ENCODE results near the gene HPS4.

HPS4 gene

DNA sequence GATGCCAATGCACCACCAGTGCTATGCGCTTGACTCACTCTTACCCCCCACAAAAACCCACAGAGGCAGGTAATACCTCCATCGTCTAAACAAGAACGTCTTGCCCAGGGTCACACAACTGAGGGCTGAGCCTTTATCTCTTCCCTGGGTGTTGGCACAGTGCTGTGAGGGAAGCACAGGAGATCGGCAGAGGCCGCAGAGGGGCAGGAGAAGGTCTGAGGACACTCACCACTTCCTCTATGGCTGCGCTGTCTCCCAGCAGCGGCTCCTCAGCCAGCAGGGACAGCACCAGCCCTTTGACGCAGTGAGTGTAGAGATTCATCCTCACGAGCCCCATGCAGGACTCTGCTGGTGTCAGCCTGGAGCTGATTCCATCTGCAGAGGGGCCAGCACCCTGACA is 19.9 kb downstream of the HPS4 start:
- DNase-seq = peak in 1 of 2 donors; percentile 20

DNA sequence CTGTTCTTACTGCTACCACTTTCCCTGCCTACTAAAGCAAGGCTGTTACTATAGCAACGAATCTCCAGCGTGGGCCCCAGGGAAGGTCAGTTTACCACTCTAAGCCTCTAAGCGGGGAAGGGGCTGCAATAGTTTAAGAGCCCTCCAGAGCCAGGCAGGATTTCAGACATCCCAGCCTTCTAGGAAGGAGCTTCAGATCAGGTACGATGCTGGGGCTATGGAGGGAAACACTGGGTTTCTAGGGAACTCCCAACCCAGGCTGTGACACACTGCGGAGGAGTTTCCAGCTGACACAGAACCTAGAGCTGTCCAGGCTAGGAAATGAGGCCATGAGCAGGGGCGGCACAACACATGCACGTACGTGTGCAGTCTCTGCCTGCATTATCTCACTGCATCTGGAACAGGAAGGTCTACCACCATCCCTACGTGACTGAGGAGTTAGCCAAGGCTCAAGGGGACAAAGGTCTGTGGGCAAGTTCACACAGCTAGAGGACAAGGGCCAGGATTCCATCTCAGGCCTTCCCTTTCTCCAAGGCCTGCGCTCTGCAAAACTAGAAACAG is 20.4 kb downstream of the HPS4 start:
- peak in 1 of 2 donors; percentile 16 for DNase-seq

- DNase-seq = no peak
Measured at GRCh38 chr22:26462641-26463040, 20.9 kb downstream of the HPS4 start.

GRCh38 chr22:26462051-26462450 is 21.5 kb downstream of the HPS4 start:
- no peak for DNase-seq

GRCh38 chr22:26461188-26461810 is 22.3 kb downstream of the HPS4 start:
- DNase-seq = peak; percentile 15 to 25

- no peak for DNase-seq
Measured at GRCh38 chr22:26460202-26460601, 23.4 kb downstream of the HPS4 start.

- no peak for DNase-seq
Measured at GRCh38 chr22:26457661-26458272, 25.8 kb downstream of the HPS4 start.

GRCh38 chr22:26453812-26454500 is 29.6 kb downstream of the HPS4 start:
- DNase-seq = no peak

- no peak for DNase-seq
Measured at GRCh38 chr22:26453216-26453615, 30.4 kb downstream of the HPS4 start.

- no peak for DNase-seq
Measured at GRCh38 chr22:26452236-26453016, 31.2 kb downstream of the HPS4 start.

DNA sequence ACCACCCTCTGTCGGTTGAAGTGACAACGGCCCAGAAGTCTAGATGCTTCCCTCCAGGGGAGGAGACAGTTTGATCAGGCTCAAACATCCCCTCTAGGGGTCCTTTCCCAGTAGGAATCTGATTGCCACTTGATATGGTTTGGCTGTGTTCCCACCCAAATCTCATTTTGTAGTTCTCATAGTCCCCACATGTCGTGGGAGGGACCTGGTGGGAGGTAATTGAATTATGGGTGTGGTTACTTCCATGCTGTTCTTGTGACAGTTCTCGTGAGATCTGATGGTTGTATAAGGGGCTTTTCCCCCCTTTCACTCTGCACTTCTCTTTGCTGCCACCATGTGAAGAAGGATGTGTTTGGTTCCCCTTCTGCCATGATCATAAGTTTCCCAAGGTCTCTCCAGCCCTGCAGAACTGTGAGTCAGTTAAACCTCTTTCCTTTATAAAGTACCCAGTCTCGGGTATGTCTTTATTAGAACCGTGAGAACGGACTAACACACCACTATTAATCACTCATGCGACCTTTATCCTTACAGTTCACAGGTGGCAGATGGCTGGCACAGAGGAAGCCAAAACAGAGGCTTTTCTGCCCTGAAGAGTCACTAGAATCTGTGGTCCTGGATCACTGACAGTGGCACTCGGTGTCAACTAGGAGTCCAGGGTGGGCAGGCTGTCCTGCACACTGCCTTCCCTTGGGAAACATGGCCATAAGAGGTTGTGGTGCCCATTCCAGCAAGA is 33.0 kb downstream of the HPS4 start:
- peak in 1 of 2 donors; percentile 14 for DNase-seq

GRCh38 chr22:26448941-26449340 is 34.6 kb downstream of the HPS4 start:
- no peak for DNase-seq

DNA sequence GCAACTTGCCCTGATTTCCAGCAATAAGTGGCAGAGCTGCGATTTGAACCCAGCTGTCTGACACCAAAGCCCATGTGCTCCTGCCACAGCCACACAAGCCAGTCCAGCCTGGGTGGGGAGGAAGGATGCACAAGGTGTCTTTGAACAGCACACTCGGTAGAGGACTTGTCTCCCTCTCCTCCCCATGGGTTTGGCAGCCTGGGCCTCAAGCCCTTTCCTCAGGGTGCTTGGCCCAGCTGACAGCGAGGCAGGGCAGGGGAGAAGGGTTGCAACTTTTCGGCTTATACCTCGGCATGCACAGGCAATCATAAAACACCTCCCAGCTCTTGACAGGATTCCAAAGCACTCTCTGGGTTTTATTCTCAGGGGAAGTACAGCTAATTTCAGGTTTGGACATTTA is 35.2 kb downstream of the HPS4 start:
- no peak for DNase-seq

- no peak for DNase-seq
Measured at GRCh38 chr22:26447584-26448329, 35.8 kb downstream of the HPS4 start.

GRCh38 chr22:26446808-26447515 is 36.6 kb downstream of the HPS4 start:
- no peak for DNase-seq

GRCh38 chr22:26445577-26446275 is 37.9 kb downstream of the HPS4 start:
- DNase-seq = no peak

GRCh38 chr22:26444777-26445176 is 38.8 kb downstream of the HPS4 start:
- no peak for DNase-seq

DNA sequence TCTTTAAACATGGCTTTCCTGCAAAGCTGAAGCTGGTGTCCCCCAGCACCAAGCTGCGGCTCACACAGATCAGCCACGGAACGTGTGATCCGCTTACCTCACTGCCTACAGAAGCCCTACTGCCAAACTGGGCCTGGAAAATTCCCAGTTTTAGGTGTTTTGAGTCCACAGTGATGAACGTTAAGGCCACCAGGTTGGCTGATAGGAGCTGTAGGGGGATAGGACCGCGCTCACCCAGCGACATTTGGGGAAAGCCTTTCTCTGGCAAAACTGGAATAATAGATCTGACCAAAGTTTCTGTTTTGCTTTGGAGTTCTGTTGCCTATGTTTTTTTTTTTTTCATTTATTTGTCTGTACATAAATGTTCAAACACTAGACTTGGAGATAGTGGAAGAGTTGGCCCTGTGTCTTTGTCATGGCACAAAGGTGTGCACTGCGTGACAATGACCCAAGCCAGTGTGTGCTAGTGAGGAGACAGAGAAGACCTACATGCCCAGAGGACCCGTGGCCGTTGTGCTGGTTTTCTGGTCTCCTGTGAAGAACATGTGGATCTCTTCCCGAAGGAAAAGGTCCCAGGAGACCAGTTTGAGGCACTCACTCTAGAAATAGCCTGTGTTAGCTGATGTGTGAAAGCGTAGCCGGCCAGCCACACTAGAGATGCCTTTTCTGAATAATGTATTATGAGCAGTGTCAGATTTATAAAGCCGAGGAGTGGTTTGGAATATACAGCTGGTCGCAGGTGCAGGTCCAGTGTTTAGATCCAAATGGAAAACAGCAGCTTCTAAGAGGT is 39.5 kb downstream of the HPS4 start:
- no peak for DNase-seq

DNA sequence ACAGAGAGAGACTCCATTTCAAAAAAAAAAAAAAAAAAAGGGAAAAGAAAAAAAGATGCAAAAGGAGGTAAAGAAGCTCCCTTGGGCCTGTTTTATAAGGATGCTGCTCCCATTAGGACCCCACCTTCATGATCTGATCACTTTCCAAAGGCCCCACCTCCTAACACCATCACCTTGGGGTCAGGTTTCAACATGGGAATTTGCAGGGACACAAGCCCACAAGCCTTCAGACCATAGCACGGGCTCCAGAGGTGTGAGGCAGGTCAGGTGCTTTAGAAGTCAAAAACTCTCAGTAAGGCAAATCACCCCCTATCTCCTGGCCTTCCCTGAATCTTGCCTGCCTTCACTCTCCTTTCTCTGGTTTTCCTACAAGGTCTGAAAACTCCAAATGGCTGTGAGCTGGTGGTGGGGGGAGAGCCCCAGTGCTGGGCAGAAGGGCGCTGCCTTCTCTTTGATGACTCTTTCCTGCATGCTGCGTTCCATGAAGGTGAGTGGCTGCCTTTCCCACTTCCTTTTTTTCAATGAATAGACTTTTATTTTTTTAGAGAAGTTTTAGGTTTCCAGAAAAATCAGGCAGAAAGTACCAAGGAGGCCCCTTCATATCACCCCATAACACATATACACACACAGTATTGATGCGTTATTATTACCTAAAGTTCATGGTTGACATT is 41.4 kb downstream of the HPS4 start:
- no peak for DNase-seq
